Aorta (tissue), 5 donors: ENCODE measurements around the gene TRIM38. TPM values are rescaled to one million over a fixed set of nuclear protein-coding genes. Genes with fewer than 3 reads are reported as not detected.

Experiments used
- ATAC-seq: fragments of 200-7000 bp; cut with Tn5 transposase; one replicate; pipeline ENCODE4 v1.9.1; 2022; ENCODE audit warnings: moderate library complexity; ENCODE audit not compliant: low FRiP score
- DNase-seq, 2 donors: peaks; one replicate each; pipeline ENCODE4 v3.0.0-alpha.2; 2020
- H3K27ac ChIP-seq, 2 donors: one replicate each; pipeline ENCODE4 v1.5.1; 2013; ENCODE audit warnings: low read length in 2 of 2, mild to moderate bottlenecking in 2 of 2, moderate library complexity in 2 of 2, control low read depth in 1 of 2, inconsistent platforms in 1 of 2, low read depth in 1 of 2
- H3K27me3 ChIP-seq, 2 donors: one replicate each; pipeline ENCODE4 v1.6.1; 2013; ENCODE audit warnings: control low read depth in 1 of 2, low read length in 1 of 2, mild to moderate bottlenecking in 1 of 2, moderate library complexity in 1 of 2; ENCODE audit not compliant: insufficient read depth in 2 of 2, control insufficient read depth in 1 of 2
- H3K36me3 ChIP-seq, 2 donors: one replicate each; pipeline ENCODE4 v1.6.1; 2013; ENCODE audit warnings: control low read depth in 1 of 2, low read length in 1 of 2, mild to moderate bottlenecking in 1 of 2; ENCODE audit not compliant: insufficient read depth in 2 of 2, control insufficient read depth in 1 of 2
- H3K4me1 ChIP-seq, 2 donors: one replicate each; pipeline ENCODE4 v1.6.1; 2013; ENCODE audit warnings: low read length in 2 of 2, control low read depth in 1 of 2, mild to moderate bottlenecking in 1 of 2, moderate library complexity in 1 of 2; ENCODE audit not compliant: insufficient read depth in 2 of 2, control insufficient read depth in 1 of 2
- H3K4me3 ChIP-seq, 2 donors: one replicate each; pipeline ENCODE4 v1.5.1; 2013; ENCODE audit warnings: low read length in 2 of 2, control low read depth in 1 of 2, mild to moderate bottlenecking in 1 of 2
- H3K9me3 ChIP-seq: one replicate; pipeline ENCODE4 v1.6.1; 2013; ENCODE audit warnings: mild to moderate bottlenecking, low read length; ENCODE audit not compliant: control insufficient read depth
- WGBS, 2 donors: extraction: QIAGEN DNeasy Blood & Tissue Kit; methylation state at CpG; one replicate each; pipeline ENCODE4 v1.1.7; 2013; 5-methylcytosine and 5-hydroxymethylcytosine counted together
- intact Hi-C, 2 donors: fragments of 100-400 bp; cut with DNase I; formaldehyde crosslinking; loops; one replicate each; pipeline versions ENCODE4 v1.14.2 to v1.15.0; 2022
- polyA plus RNA-seq, 2 donors: library from polyadenylated mRNA; stranded (reverse); fragments of 200-250 nt; gene quantifications; one replicate each; pipeline ENCODE4 v1.2.3, GENCODE V29; 2013
- total RNA-seq, 2 donors: library from RNA; stranded (reverse); fragmentation: NEBNext Ultra II Directional; extraction: Animal tissue kit (Norgen Biotek cat#: 25700); gene quantifications; one replicate each; pipeline ENCODE4 v1.2.1, GENCODE V29; 2021
- donor health status: healthy with polysubstance abuse.
- donor health status: Bipolar disorder and iron deficiency.
- donor health status: DM: no; HTN: no; CAD: no.
- donor health status: DM: no; HTN: no; CAD: no.
- donor health status: DM: yes; HTN: yes; CAD: no.

TRIM38 gene
- total and polyA plus RNA-seq, 4 donors: 6.4 to 24.8 (median 18.1) TPM

DNA sequence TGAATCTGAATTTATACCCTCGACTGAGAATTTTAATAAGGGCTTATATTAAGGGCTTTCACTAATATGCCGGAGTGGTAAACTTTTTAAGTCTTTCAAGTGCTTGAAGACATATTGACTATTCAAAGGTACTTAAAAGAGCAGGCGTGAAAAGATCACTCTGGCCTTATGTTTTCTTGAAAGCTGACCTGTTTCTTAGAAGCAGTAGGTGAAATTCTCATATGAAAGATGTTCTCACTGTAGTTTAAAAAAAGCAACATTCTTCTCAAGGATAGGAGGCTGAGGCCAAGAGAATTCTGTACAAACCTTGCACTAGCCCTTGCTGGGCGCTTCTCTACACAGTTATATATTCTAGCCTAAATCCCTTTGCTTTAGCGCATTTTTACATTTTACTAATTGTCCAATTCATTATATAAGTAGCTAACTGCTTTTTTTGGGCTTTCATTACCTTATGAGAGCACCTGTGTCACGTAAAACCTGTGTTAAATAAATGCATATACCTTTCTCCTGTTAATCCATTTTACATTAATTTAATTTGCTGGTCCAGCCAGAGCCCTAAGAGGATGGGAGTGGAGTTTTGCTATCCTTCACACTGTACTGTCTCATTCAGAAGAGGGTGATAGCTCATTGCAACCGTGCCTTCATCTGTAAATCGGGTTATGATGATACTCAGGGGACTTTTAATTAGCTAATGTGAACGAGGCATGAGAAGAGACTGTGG, 65.0 kb downstream of the TRIM38 start:
- H3K36me3 ChIP-seq: no peaks in the 10 kb centered on the region
- DNase-seq (no peak), ATAC-seq (no peak)
- WGBS, 2 donors: 42 to 51% methylated on average over 9 of the region's 9 CpGs
- H3K4me1 ChIP-seq: no peaks in the 10 kb centered on the region
- peaks cover 0 to 4% of the 10 kb centered on the region in 2 donors for H3K27me3 ChIP-seq
- H3K27ac ChIP-seq: peak overlapping the region; percentile 16 to 40
- intact Hi-C loops: no loop called here
- H3K9me3 ChIP-seq: no peaks in the 10 kb centered on the region
- H3K4me3 ChIP-seq: peak overlapping the region; percentile 29 to 46

DNA sequence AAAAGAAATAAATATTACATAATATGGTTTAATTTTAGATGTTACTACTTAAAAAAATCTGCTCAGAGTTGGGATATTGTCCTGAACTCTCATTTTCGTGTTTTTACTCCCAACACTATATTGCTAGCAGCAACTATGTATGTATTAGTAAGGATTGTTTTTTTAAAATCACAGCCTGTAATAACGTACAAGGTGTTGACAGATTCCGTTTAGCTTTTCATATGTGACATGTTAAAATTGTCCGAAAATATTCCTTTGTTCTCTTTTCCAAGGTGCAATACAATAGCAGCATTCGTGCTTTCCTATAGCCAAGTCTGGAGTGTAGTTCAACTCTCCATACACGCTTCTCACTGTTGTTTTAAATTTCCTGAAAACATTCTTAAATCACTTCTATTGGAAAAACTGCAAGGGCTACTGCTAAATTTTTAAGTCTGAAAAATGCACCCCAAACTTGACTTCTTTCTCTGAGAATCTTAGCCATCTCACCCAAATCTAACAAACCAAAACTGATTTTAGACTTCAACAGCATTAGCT, 65.7 kb downstream of the TRIM38 start:
- Histone ChIP-seq H3K9me3 (no peaks in the 10 kb centered on the region), H3K4me1 (no peaks in the 10 kb centered on the region), H3K4me3 (no peak overlapping the region), H3K36me3 (no peaks in the 10 kb centered on the region), H3K27ac (no peak overlapping the region), H3K27me3 (peaks cover 0 to 4% of the 10 kb centered on the region in 2 donors)
- no peak for ATAC-seq
- 68 to 69% methylated on average over 6 of the region's 6 CpGs for WGBS, 2 donors
- no peak for DNase-seq
- intact Hi-C loops: no loop called here

DNA sequence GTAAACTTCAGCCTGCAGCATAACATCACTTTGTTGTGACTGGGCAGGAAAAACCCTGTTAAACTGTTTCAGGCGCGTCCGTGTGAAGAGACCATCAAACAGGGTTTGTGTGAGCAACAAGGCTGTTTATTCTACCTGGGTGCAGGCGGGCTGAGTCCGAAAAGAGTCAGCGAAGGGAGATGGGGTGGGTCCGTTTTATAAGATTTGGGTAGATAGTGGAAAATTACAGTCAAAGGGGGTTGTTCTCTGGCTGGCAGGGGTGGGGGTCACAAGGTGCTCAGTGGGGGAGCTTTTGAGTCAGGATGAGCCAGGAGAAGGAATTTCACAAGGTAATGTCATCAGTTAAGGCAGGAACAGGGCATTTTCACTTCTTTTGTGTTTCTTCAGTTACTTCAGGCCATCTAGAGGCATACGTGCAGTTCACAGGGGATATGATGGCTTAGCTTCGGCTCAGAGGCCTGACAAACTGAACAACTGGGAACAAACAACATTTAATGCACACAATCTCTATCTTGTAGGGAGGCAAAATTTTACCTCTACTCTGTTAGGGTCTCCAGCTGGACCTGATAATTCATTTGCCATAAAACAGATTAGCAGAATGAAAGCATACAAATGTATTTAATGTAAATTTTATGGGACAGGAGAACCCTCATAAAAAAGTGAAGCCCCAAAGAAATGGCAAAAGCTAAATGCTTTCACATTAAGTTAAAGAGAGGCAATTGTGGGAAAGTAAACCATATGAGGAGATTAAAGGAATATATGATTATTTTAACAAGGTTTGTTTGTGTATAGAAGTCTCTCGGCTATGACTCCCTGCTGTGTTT, 66.4 kb downstream of the TRIM38 start:
- no peak for ATAC-seq
- intact Hi-C loops: no loop called here
- Histone ChIP-seq H3K27me3 (peaks cover 0 to 4% of the 10 kb centered on the region in 2 donors), H3K4me1 (no peaks in the 10 kb centered on the region), H3K36me3 (no peaks in the 10 kb centered on the region), H3K9me3 (no peaks in the 10 kb centered on the region), H3K27ac (no peak overlapping the region), H3K4me3 (no peak overlapping the region)
- DNase-seq: no peak
- 76 to 77% methylated on average over 10 of the region's 10 CpGs for WGBS, 2 donors

DNA sequence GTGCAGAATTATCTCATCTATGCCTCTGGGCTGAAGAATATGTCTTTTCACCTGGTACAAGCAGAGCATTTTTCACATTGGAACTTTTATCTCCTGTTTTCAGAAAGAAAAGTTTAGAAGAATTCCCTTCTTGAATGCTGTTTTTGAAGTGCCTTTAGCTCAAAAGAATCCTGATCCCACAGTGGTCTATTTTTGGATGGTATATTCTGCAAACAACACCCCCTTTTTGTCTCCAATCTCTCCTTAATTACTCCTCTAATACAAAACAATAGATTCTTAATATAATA, 66.9 kb downstream of the TRIM38 start:
- Histone ChIP-seq H3K4me1 (no peaks in the 10 kb centered on the region), H3K27ac (no peak overlapping the region), H3K4me3 (no peak overlapping the region), H3K36me3 (no peaks in the 10 kb centered on the region), H3K9me3 (no peaks in the 10 kb centered on the region), H3K27me3 (peaks cover 0 to 4% of the 10 kb centered on the region in 2 donors)
- ATAC-seq: no peak
- intact Hi-C loops: no loop called here
- no peak for DNase-seq

DNA sequence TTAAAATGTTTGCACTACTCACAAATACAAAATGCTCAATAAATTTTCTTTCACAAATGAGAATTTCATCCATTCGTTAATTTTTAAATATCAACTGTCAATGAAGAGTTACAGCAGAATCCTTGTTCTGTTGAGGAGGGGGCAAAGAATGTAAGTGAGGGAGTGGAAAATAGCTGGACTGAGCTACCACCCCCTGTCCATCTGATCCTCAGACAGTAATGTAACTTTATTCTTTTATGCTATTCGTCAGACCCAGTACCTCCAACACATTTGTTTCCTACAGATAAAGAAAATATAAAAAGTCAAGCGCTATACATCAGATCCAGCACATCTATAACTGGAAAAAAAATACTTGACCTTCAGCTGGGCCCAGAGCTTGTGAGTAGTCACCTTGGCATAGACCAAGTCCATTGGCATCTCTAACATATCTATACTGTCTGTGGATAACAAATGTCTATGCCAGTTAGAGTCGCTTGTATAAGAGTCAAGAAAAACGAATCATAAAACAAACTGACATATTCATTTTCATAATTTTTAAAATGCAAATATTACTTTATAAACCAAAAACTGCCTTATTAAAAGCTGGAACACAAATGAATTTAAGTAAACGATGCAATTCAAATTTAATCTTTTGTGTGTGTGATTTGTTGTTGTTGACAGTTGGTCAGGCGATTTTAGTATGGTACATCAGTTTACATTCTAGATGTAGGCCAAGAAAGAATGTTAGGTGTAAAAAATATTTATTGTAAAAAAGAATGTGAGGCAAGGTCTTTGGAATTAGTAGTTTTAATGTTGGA, 67.5 kb downstream of the TRIM38 start:
- WGBS, 2 donors: 71% methylated on average over 7 of the region's 7 CpGs
- no peak for ATAC-seq
- intact Hi-C loops: loop anchor here in 1 of 2 donors (10.0 kb wide), 1 partner anchor 155 kb away; a partner anchor contains a TSS
- H3K4me3 ChIP-seq: no peak overlapping the region
- no peak for DNase-seq
- H3K27ac ChIP-seq: no peak overlapping the region
- H3K27me3 ChIP-seq: peaks cover 0 to 4% of the 10 kb centered on the region in 2 donors
- no peaks in the 10 kb centered on the region for H3K36me3 ChIP-seq
- H3K4me1 ChIP-seq: no peaks in the 10 kb centered on the region
- H3K9me3 ChIP-seq: no peaks in the 10 kb centered on the region

DNA sequence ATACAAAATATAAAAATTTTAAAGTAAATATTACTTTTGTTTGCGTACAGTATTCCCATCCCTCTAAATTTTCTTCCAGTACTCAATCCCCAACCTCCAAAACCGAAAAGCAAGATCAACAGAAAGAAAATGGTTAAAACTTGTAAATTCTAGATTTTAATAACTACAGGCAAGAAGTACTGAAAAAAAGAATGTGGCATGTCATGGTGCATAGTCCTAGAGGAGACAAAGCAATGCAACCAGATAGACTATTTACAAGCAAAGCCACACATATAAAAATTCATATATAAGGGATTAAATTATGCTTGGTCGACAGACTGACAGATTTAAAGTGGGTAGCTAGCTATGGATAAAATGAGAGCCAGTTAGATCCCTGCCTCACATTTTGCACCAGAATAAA, 68.1 kb downstream of the TRIM38 start:
- Histone ChIP-seq H3K9me3 (no peaks in the 10 kb centered on the region), H3K27ac (no peak overlapping the region), H3K36me3 (no peaks in the 10 kb centered on the region), H3K27me3 (peaks cover 0 to 4% of the 10 kb centered on the region in 2 donors), H3K4me1 (no peaks in the 10 kb centered on the region), H3K4me3 (no peak overlapping the region)
- DNase-seq: no peak
- intact Hi-C loops: loop anchor here in 1 of 2 donors (10.0 kb wide), 1 partner anchor 154 kb away; a partner anchor contains a TSS
- no peak for ATAC-seq
- WGBS, 2 donors: 57 to 70% methylated on average over 3 of the region's 3 CpGs

DNA sequence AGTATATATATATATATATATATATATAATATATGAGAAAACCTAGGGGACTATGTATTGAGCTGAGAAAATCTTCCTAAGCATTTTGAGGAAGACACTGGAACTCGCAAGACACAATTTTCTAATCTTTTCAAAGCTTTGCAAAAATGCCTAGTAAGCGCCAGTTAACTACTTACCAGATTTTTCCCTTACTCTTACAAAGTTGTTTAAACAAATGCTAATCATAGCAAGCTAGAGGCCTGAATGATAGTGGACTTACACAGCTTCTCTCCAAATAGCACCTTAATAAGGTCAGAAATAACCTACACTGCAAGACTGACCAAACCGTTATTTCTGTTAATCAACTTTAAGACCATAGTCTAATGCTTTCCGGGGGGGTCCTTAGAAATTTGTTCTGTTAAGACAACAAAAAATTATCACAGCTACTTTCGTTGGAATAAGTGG, 68.6 kb downstream of the TRIM38 start:
- Histone ChIP-seq H3K4me3 (no peak overlapping the region), H3K4me1 (no peaks in the 10 kb centered on the region), H3K27ac (no peak overlapping the region), H3K27me3 (peaks cover 0 to 4% of the 10 kb centered on the region in 2 donors), H3K36me3 (no peaks in the 10 kb centered on the region), H3K9me3 (no peaks in the 10 kb centered on the region)
- DNase-seq (no peak), ATAC-seq (no peak)
- 44 to 47% methylated on average over 5 of the region's 5 CpGs for WGBS, 2 donors
- intact Hi-C loops: loop anchor here in 1 of 2 donors (10.0 kb wide), 1 partner anchor 154 kb away; a partner anchor contains a TSS

DNA sequence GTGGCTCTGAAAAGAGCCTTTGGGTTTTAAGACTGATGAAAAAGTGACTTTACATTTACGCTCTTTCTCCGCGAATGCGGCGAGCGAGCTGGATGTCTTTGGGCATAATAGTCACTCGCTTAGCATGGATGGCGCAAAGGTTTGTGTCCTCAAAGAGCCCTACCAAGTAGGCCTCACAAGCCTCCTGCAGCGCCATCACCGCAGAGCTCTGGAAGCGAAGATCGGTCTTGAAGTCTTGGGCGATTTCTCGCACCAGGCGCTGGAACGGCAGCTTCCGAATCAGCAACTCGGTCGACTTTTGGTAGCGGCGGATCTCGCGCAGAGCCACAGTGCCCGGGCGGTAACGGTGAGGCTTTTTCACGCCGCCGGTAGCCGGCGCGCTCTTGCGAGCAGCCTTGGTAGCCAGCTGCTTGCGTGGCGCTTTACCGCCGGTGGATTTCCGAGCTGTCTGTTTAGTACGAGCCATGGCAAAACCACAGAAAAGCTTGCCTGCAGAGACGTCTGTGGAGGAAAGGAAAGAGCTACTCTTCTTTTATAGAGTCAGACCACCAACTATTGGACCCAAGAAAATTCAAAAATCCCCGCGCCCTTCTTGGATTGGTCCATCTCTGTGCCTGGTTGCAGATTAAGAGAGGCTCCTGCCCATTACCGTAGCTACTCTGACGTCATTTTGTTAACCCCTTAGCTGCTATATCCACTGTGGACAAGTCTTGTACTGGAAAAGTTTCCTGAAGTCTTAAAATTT, 69.2 kb downstream of the TRIM38 start:
- WGBS, 2 donors: 2 to 3% methylated on average over 44 of the region's 44 CpGs
- H3K36me3 ChIP-seq: no peaks in the 10 kb centered on the region
- no peaks in the 10 kb centered on the region for H3K4me1 ChIP-seq
- intact Hi-C loops: loop anchor here (2.0 to 10.0 kb wide), 2 partner anchors 23 to 153 kb away; a partner anchor contains a TSS
- ATAC-seq (peak; percentile 92), DNase-seq (peak; percentile 84 to 86)
- no peak overlapping the region for H3K27ac ChIP-seq
- H3K4me3 ChIP-seq: peak overlapping the region; percentile 9 to 37
- H3K9me3 ChIP-seq: no peaks in the 10 kb centered on the region
- peaks cover 0 to 3% of the 10 kb centered on the region in 2 donors for H3K27me3 ChIP-seq
